GM12874 (cell line): ENCODE results near the gene SIPA1L3.

ENCODE experiments used
- TF ChIP-seq, protein P1 (sequence below): IDR thresholded peaks from 2 replicates; pipeline ENCODE4 v1.5.1; 2011; ENCODE audit warnings: low read depth, mild to moderate bottlenecking, control low read depth, low read length, moderate library complexity; ENCODE audit not compliant: insufficient read depth

Gene SIPA1L3

GRCh38 chr19:38199340-38199739 is 292.3 kb downstream of the SIPA1L3 start:
- TF ChIP-seq, protein P1, sequence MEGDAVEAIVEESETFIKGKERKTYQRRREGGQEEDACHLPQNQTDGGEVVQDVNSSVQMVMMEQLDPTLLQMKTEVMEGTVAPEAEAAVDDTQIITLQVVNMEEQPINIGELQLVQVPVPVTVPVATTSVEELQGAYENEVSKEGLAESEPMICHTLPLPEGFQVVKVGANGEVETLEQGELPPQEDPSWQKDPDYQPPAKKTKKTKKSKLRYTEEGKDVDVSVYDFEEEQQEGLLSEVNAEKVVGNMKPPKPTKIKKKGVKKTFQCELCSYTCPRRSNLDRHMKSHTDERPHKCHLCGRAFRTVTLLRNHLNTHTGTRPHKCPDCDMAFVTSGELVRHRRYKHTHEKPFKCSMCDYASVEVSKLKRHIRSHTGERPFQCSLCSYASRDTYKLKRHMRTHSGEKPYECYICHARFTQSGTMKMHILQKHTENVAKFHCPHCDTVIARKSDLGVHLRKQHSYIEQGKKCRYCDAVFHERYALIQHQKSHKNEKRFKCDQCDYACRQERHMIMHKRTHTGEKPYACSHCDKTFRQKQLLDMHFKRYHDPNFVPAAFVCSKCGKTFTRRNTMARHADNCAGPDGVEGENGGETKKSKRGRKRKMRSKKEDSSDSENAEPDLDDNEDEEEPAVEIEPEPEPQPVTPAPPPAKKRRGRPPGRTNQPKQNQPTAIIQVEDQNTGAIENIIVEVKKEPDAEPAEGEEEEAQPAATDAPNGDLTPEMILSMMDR: no peak

DNA sequence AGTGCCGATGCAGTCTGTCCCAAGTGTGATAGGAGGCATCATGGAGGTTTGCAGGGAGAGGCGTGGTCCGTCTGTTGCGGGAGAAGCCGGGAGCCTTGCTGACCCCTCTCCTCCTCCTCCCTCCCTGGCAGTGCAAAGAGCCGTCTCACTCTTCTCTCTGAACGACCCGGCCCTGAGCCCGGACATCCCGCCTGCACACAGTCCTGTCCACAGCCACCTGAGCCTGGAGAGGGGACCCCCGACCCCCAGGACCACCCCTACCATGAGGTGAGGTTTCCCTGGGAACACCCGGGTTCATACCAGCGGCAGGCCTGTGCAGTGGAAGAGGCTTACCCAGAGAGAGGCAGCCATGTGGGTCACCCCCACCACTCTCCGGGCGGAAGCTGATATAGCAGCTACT is 294.7 kb downstream of the SIPA1L3 start:
- TF ChIP-seq, protein P1: no peak

- TF ChIP-seq, protein P1: no peak
Measured at GRCh38 chr19:38202504-38202903, 295.5 kb downstream of the SIPA1L3 start.

DNA sequence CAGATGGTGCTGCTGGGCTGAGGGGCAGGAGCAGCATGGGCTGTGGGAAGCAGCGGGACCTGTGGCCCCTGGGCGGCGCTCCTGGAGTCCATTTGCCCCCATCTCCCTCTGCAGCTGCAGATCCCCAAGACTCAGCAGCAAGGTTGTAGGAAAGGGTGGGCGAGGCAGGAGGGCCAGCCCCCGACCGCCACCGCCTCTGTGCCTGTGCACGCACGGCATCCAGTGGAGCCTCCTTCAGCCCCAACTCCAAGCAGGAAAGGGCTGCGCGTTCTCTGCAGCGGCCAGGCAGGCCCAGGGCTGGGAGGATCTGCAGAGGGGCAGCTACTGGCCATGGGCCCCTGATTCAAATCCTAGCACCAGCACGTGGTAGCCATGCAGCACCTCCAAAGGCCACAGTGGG is 296.2 kb downstream of the SIPA1L3 start:
- TF ChIP-seq, protein P1: no peak

DNA sequence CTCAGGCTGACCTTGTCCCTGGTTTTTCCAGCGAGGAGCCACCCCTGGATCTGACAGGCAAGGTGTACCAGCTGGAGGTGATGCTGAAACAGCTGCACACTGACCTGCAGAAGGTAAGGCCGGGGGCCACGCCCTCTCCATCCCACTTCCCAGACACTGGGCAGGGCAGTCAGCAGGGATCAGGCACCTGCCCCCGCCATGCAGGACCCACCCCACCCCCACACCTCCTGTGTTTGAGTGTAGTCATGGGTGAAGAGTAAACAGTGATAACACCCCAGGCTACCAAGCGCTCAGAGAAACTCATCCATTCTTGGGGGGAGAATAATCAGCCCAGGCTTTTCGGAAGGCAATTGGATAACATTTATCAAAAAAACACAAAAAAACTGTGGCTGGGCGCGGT is 297.1 kb downstream of the SIPA1L3 start:
- TF ChIP-seq, protein P1: no peak

DNA sequence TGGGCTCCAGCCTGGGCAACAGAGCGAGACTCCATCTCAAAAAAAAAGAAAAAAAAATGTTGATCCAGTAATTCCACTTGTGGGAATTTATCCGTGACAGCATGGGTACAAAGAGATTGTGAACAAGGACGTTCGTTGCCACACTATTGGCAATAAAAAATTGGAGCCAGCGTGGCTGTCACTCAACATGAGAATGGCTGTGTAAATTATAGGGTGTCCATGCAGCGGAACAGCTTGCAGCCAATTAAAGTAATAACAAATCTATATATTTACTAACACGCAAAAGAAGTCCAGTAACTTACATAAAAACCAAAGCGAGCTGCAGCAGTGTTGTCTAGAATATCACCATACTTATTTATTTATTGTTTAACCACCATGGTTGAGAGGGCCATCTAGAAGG is 297.7 kb downstream of the SIPA1L3 start:
- TF ChIP-seq, protein P1: no peak

GRCh38 chr19:38206006-38206745 is 299.2 kb downstream of the SIPA1L3 start:
- TF ChIP-seq, protein P1: no peak
